ENCODE measurements around the gene C2orf68. TPM values are rescaled to one million over a fixed set of nuclear protein-coding genes. Genes with fewer than 3 reads are reported as not detected.
A peak's percentile ranks its signal among the peaks of the same experiment; 100 is the strongest.

The C2orf68 gene
- total RNA-seq, 2 experiments from 2014 or later = 31.0 to 31.2 TPM

DNA sequence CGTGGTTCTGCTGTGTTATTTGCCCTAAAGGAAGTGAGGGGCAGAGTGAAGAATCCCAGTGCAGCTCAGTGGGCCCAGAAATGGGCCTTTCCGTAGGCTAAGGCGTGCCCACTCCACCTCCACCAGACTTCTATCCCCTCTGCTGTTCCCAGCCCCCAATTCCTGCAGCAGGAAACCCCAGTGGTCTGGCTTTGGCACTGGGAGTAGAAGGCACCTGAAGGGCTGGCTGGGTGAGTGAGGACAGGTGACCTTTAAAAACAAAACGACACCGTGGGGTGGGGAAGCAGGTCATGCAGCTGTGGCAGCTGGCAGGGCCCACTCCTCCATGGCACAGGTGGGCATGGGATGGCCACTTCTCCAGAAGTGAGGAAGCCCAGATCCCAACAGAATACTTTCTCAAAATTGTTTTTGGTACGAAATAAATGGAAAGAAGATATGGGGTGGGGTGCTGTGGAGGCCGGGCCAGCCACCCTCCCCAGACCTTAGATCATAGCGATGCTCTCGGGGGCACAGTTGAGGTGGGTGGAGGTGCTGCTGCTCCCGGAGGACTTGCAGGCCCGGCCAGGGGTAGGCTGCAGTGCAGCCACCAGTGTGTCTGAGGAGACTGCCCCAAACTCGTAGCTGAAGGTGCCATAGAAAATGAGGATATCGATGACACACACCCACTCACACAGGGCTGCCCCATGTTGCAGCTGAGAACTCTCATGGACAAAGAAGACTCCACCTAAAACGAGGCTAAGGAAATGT, 13.1 kb downstream of the C2orf68 start:
- H3K4me1 Mint-ChIP-seq (ENCODE audit: low read depth) = peaks cover 45% of the 10 kb centered on the region
- no peak overlapping the region for H3K27ac ChIP-seq (ENCODE audit: low read depth in 1 of 2, low read length in 2 of 2)
- no peaks in the 10 kb centered on the region for H3K27me3 ChIP-seq (ENCODE audit: control insufficient read depth in 1 of 2, insufficient read depth in 2 of 2, low read length in 2 of 2)
- ChIA-PET CTCF (no interaction called here), POLR2A (interaction anchor here (1.4 kb wide), 1 partner anchor 37 kb away, joined by 4 read pairs; the partner anchor contains the start of gene GGCX)
- TF ChIP-seq CTCF (IDR thresholded peaks at IDR 0.05) = no peak
- H3K27ac Mint-ChIP-seq = no peak overlapping the region
- peak overlapping the region; percentile 34 for H3K4me3 Mint-ChIP-seq
- intact Hi-C loops (cut with DNase I, micrococcal nuclease) = loop anchor here in 1 of 2 experiments (10.0 kb wide), 1 partner anchor 506 kb away; the partner anchor contains the start of genes POLR1A and PTCD3
- H3K9me3 ChIP-seq (ENCODE audit: control insufficient read depth in 1 of 2, insufficient read depth in 1 of 2, low read length in 2 of 2) = no peaks in the 10 kb centered on the region
- H3K36me3 ChIP-seq (ENCODE audit: insufficient read depth, low read length) = peaks cover 28% of the 10 kb centered on the region
- no peaks in the 10 kb centered on the region for H3K27me3 Mint-ChIP-seq
- H3K4me3 ChIP-seq (ENCODE audit: low read length) = no peak overlapping the region
- ATAC-seq (ENCODE audit: poor library complexity) (no peak), DNase-seq (no peak)
- peaks cover 55% of the 10 kb centered on the region for H3K4me1 ChIP-seq (ENCODE audit: insufficient read depth, low read length)
- no peaks in the 10 kb centered on the region for H3K9me3 Mint-ChIP-seq
- H3K36me3 Mint-ChIP-seq (ENCODE audit: low read depth) = peaks cover 33% of the 10 kb centered on the region

DNA sequence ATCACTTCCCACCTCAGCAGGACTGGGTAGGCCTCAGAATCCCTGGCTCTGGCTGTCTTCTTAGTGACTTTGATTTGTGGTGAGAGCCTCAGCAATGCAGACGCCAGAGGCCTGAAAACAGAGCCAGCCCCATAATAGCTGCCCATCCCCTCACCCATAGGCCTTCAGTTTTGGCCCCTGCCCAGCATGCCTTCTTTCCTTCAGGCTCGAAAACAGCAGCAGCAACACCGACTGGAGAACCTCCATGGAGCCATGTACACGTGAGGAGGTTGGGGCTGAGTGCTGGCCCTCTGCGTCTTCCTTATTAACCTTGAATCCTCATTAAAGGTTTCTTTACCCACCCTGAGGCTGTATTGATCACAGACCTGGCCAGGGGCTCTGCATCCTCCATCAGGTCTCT, 14.6 kb downstream of the C2orf68 start:
- TF ChIP-seq CTCF (IDR thresholded peaks at IDR 0.05) = no peak
- H3K36me3 ChIP-seq (ENCODE audit: insufficient read depth, low read length) = peaks cover 28% of the 10 kb centered on the region
- DNase-seq = no peak
- no peak overlapping the region for H3K4me3 ChIP-seq (ENCODE audit: low read length)
- no peaks in the 10 kb centered on the region for H3K9me3 ChIP-seq (ENCODE audit: control insufficient read depth in 1 of 2, insufficient read depth in 1 of 2, low read length in 2 of 2)
- H3K4me1 ChIP-seq (ENCODE audit: insufficient read depth, low read length) = peaks cover 45% of the 10 kb centered on the region
- no peaks in the 10 kb centered on the region for H3K27me3 Mint-ChIP-seq
- CTCF ChIA-PET = no interaction called here
- H3K4me3 Mint-ChIP-seq = peak overlapping the region; percentile 94
- intact Hi-C loops (cut with DNase I, micrococcal nuclease) = loop anchor here in 1 of 2 experiments (10.0 kb wide), 1 partner anchor 508 kb away; the partner anchor contains the start of genes POLR1A and PTCD3
- H3K27ac Mint-ChIP-seq = peak overlapping the region; percentile 47
- H3K27me3 ChIP-seq (ENCODE audit: control insufficient read depth in 1 of 2, insufficient read depth in 2 of 2, low read length in 2 of 2) = no peaks in the 10 kb centered on the region
- peaks cover 35% of the 10 kb centered on the region for H3K4me1 Mint-ChIP-seq (ENCODE audit: low read depth)
- no peak overlapping the region for H3K27ac ChIP-seq (ENCODE audit: low read depth in 1 of 2, low read length in 2 of 2)
- H3K36me3 Mint-ChIP-seq (ENCODE audit: low read depth) = peaks cover 25% of the 10 kb centered on the region
- ATAC-seq (ENCODE audit: poor library complexity) = no peak
- H3K9me3 Mint-ChIP-seq = no peaks in the 10 kb centered on the region
- POLR2A ChIA-PET = interaction anchor here (0.9 to 2.4 kb wide), 2 partner anchors 14 to 58 kb away, joined by 3 to 25 read pairs; partner anchors contain the start of genes C2orf68 and MAT2A

DNA sequence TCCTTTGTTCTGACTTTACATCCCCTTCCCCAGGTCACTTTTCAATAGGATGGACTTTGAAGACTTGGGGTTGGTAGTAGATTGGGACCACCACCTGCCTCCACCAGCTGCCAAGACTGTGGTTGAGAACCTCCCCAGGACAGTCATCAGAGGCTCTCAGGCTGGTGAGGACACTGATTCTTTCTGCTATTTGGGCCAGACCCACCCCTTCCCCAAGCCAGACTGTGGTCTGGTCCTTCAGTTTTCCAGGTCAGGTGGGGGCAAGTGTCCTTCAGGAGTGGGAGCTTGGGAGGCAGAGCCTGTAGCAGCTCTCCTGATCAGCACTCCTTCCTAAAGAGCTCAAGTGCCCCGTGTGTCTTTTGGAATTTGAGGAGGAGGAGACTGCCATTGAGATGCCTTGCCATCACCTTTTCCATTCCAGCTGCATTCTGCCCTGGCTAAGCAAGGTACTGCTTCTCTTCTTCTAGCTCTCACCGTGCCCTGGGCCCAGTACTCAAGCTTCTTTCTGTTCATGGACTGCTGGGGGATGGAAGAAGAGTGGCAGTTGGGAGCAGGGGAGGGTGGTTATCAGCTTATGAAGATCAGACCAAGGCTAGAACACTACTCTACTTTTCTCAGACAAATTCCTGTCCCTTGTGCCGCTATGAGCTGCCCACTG, 15.3 kb downstream of the C2orf68 start:
- no peak for TF ChIP-seq CTCF (IDR thresholded peaks at IDR 0.05)
- Mint-ChIP-seq H3K4me1 (ENCODE audit: low read depth) (peaks cover 35% of the 10 kb centered on the region), H3K27me3 (no peaks in the 10 kb centered on the region), H3K9me3 (no peaks in the 10 kb centered on the region), H3K36me3 (ENCODE audit: low read depth) (peaks cover 25% of the 10 kb centered on the region), H3K27ac (peak overlapping the region; percentile 98), H3K4me3 (peak overlapping the region; percentile 94)
- peaks cover 38% of the 10 kb centered on the region for H3K4me1 ChIP-seq (ENCODE audit: insufficient read depth, low read length)
- POLR2A ChIA-PET = interaction anchor here (0.5 to 4.2 kb wide), 14 partner anchors 9 to 269 kb away, joined by 3 to 60 read pairs (median 12); partner anchors contain the start of genes C2orf68, GGCX, MAT2A and TGOLN2
- no peaks in the 10 kb centered on the region for H3K9me3 ChIP-seq (ENCODE audit: control insufficient read depth in 1 of 2, insufficient read depth in 1 of 2, low read length in 2 of 2)
- intact Hi-C loops (cut with DNase I, micrococcal nuclease) = loop anchor here in 1 of 2 experiments (10.0 kb wide), 1 partner anchor 508 kb away; the partner anchor contains the start of genes POLR1A and PTCD3
- peak overlapping the region in 1 of 2 donors; percentile 48 for H3K27ac ChIP-seq (ENCODE audit: low read depth in 1 of 2, low read length in 2 of 2)
- no peaks in the 10 kb centered on the region for H3K27me3 ChIP-seq (ENCODE audit: control insufficient read depth in 1 of 2, insufficient read depth in 2 of 2, low read length in 2 of 2)
- H3K36me3 ChIP-seq (ENCODE audit: insufficient read depth, low read length) = peaks cover 28% of the 10 kb centered on the region
- DNase-seq = no peak
- CTCF ChIA-PET = interaction anchor here (1.2 kb wide), 1 partner anchor 58 kb away, joined by 3 read pairs; the partner anchor contains the start of gene MAT2A
- H3K4me3 ChIP-seq (ENCODE audit: low read length) = peak overlapping the region; percentile 94
- ATAC-seq (ENCODE audit: poor library complexity) = no peak

Data from CD4-positive, alpha-beta T cell (primary cell).